HepG2 (cell line): ENCODE data around the gene TMEM132E. TPM values are rescaled to one million over a fixed set of nuclear protein-coding genes. Genes with fewer than 3 reads are reported as not detected.

ENCODE experiments used
- ATAC-seq: fragments of 200-7000 bp; cut with Tn5 transposase; 3 replicates; pipeline ENCODE4 v1.9.1; 2020; ENCODE audit warnings: mild to moderate bottlenecking, moderate library complexity
- BruUV-seq: library from RNA; stranded (reverse); fragments of 400-500 nt; replicated peaks from 2 replicates; lab custom pipeline; 2021; lab: Mats Ljungman, UMichigan
- CTCF ChIA-PET: fragments of 300-600 bp; formaldehyde crosslinking; extraction: SDS; loops from one replicate; lab custom pipeline; 2021; ENCODE audit warnings: low total read pairs, inconsistent platforms, low intra/inter-chr PET ratio; lab: Yijun Ruan, JAX
- POLR2A ChIA-PET: fragments of 350-600 bp; sonication (Branson Sonifier 250); formaldehyde crosslinking; loops from one replicate; lab custom pipeline; 2020; ENCODE audit warnings: antibody characterized with exemption, inconsistent platforms; lab: Yijun Ruan, JAX
- DNase-seq: peaks from one replicate; pipeline ENCODE4 v3.0.0-alpha.2; 2015; ENCODE audit warnings: low spot score
- FAIRE-seq: peaks from 3 replicates; lab custom pipeline; 2011; peaks lifted over from hg19 to GRCh38; lab: Jason Lieb, UNC
- H2AFZ ChIP-seq: one replicate; pipeline ENCODE4 v1.6.1; 2011; ENCODE audit warnings: low read length, inconsistent platforms
- H3K27ac ChIP-seq: fragments of 300-600 bp; 3 replicates; pipeline ENCODE4 v1.8.0; 2011; ENCODE audit warnings: mixed run types, mild to moderate bottlenecking, mixed read lengths, low read length, inconsistent platforms; ENCODE audit not compliant: insufficient read depth; ENCODE audit errors: extremely low read length
- H3K27me3 ChIP-seq, 2 experiments: fragments of 200-600 bp in 1 of 2; 2 replicates in 1 of 2; 3 replicates in 1 of 2; pipeline versions ENCODE4 v1.6.0 to v1.8.0; 2011; ENCODE audit warnings: low read length in 2 of 2, mild to moderate bottlenecking in 2 of 2, moderate library complexity in 2 of 2, inconsistent platforms in 1 of 2; ENCODE audit not compliant: insufficient read depth in 2 of 2, control insufficient read depth in 1 of 2
- H3K36me3 ChIP-seq, 2 experiments: fragments of 200-600 bp in 1 of 2; replicated peaks in 1 of 2; 2 replicates in 1 of 2; 3 replicates in 1 of 2; pipeline versions ENCODE4 v1.5.1 to v1.8.0; 2011; ENCODE audit warnings: low read length in 2 of 2, inconsistent platforms in 1 of 2; ENCODE audit not compliant: insufficient read depth in 2 of 2, control insufficient read depth in 1 of 2
- H3K4me1 ChIP-seq: 2 replicates; pipeline ENCODE4 v1.5.1; 2012; ENCODE audit warnings: low read length, inconsistent platforms; ENCODE audit not compliant: insufficient read depth
- H3K4me2 ChIP-seq: 2 replicates; pipeline ENCODE4 v1.6.0; 2011; ENCODE audit warnings: low read depth, low read length, inconsistent platforms
- H3K4me3 ChIP-seq, 3 experiments: fragments of 200-600 bp in 1 of 3; sonication (generic), shearing (Covaris generic) in 1 of 3; replicated peaks in 1 of 3; 2 replicates each; pipeline ENCODE4 v1.5.1; 2011 to 2016; ENCODE audit warnings: low read length in 3 of 3, inconsistent platforms in 2 of 3, low read depth in 2 of 3, mild to moderate bottlenecking in 2 of 3, control low read depth in 1 of 3, mixed read lengths in 1 of 3; ENCODE audit not compliant: insufficient read depth in 1 of 3
- H3K79me2 ChIP-seq: one replicate; pipeline ENCODE4 v1.6.1; 2011; ENCODE audit warnings: low read length, inconsistent platforms; ENCODE audit not compliant: insufficient read depth
- H3K9ac ChIP-seq: 2 replicates; pipeline ENCODE4 v1.6.0; 2011; ENCODE audit warnings: mild to moderate bottlenecking, low read depth, low read length, inconsistent platforms; ENCODE audit not compliant: insufficient read depth
- H3K9me3 ChIP-seq: 2 replicates; pipeline ENCODE4 v1.5.1; 2012; ENCODE audit warnings: mild to moderate bottlenecking, low read length
- H4K20me1 ChIP-seq: 2 replicates; pipeline ENCODE4 v1.6.0; 2011; ENCODE audit warnings: inconsistent platforms, mild to moderate bottlenecking, low read length, moderate library complexity; ENCODE audit not compliant: insufficient read depth
- KDM3A ChIP-seq: IDR thresholded peaks from 2 replicates; pipeline ENCODE4 v1.6.1; 2018; ENCODE audit warnings: low read depth, missing compliant biosample characterization
- KLF6 ChIP-seq: IDR thresholded peaks from 2 replicates; pipeline ENCODE4 v1.8.0; 2016; ENCODE audit warnings: missing biosample characterization, missing genetic modification reagents
- NR2F1 ChIP-seq, 2 experiments: fragments of 450-650 bp in 1 of 2; formaldehyde crosslinking in 1 of 2; IDR thresholded peaks; 2 replicates each; pipeline versions ENCODE4 v1.5.0 to v1.6.1; 2016 to 2020; ENCODE audit warnings: mild to moderate bottlenecking in 1 of 2, missing compliant biosample characterization in 1 of 2, missing genetic modification reagents in 1 of 2, moderate library complexity in 1 of 2
- RBAK ChIP-seq: sonication (generic); formaldehyde crosslinking; IDR thresholded peaks from 2 replicates; pipeline ENCODE4 v1.5.1; 2020; ENCODE audit warnings: mild to moderate bottlenecking, missing genetic modification reagents
- ZBTB1 ChIP-seq: sonication (generic); formaldehyde crosslinking; IDR thresholded peaks from 2 replicates; pipeline ENCODE4 v1.4.0; 2020; ENCODE audit warnings: missing genetic modification reagents, borderline replicate concordance
- ZBTB42 ChIP-seq: sonication (generic); formaldehyde crosslinking; IDR thresholded peaks from 2 replicates; pipeline ENCODE4 v1.5.0; 2020; ENCODE audit warnings: mild to moderate bottlenecking, missing genetic modification reagents
- ZFP36L2 ChIP-seq: sonication (generic); formaldehyde crosslinking; IDR thresholded peaks from 2 replicates; pipeline ENCODE4 v1.4.0; 2020; ENCODE audit warnings: missing genetic modification reagents
- ZNF224 ChIP-seq: sonication (generic); formaldehyde crosslinking; IDR thresholded peaks from 2 replicates; pipeline ENCODE4 v1.5.0; 2020; ENCODE audit warnings: mild to moderate bottlenecking, missing genetic modification reagents
- ZNF256 ChIP-seq: sonication (generic); formaldehyde crosslinking; conservative IDR thresholded peaks from 2 replicates; pipeline ENCODE4 v1.4.0; 2020; ENCODE audit warnings: missing genetic modification reagents
- ZNF431 ChIP-seq: sonication (generic); formaldehyde crosslinking; IDR thresholded peaks from 2 replicates; pipeline ENCODE4 v1.9.0; 2022; ENCODE audit warnings: missing genetic modification reagents, low read depth, mild to moderate bottlenecking, borderline replicate concordance
- ZNF775 ChIP-seq: sonication (generic); formaldehyde crosslinking; IDR thresholded peaks from 2 replicates; pipeline ENCODE4 v1.4.0; 2020; ENCODE audit warnings: missing genetic modification reagents, mild to moderate bottlenecking, moderate library complexity, borderline replicate concordance
- WGBS: methylation state at CpG from one replicate; pipeline ENCODE4 v1.1.6; 2017; ENCODE audit warnings: low lambda C conversion rate; 5-methylcytosine and 5-hydroxymethylcytosine counted together
- in situ Hi-C: cut with HindIII; loops from 2 replicates; pipeline ENCODE4 v1.10.0; 2017; ENCODE audit warnings: low pct_unique_long_range_greater_than_20kb; ENCODE audit not compliant: extremely low pct_ligation_motif_present
- intact Hi-C: fragments of 100-400 bp; cut with micrococcal nuclease; formaldehyde crosslinking; loops from one replicate; pipeline ENCODE4 v1.10.0; 2022; ENCODE audit not compliant: unreplicated experiment
- polyA plus RNA-seq, 8 experiments: library from polyadenylated mRNA; depleted of rRNA in 3 of 8; stranded (reverse) in 7 of 8; unstranded in 1 of 8; fragments of >200 nt; fragmentation: Illumina TruSeq in 4 of 8; extraction: Trizol in 4 of 8; gene quantifications; 2 replicates each; pipeline versions ENCODE4 v1.2.1 to v1.2.3, GENCODE V29; 2011 to 2016; ENCODE audit warnings: low read depth in 4 of 8, missing spikeins in 1 of 8, mixed read lengths in 1 of 8; ENCODE audit not compliant: insufficient read depth in 1 of 8
- total RNA-seq, 5 experiments: library from RNA; depleted of rRNA; stranded (reverse); fragments of >200 nt; fragmentation: Illumina TruSeq; extraction: Trizol; gene quantifications; 2 replicates each; pipeline ENCODE4 v1.2.3, GENCODE V29; 2016; ENCODE audit warnings: low read depth in 1 of 5
- TF ChIP-seq, protein P1 (sequence below): sonication (generic); formaldehyde crosslinking; IDR thresholded peaks from 2 replicates; pipeline ENCODE4 v1.8.0; 2022; ENCODE audit warnings: low read depth, missing genetic modification reagents
- TF ChIP-seq, protein P2 (sequence below): sonication (generic); formaldehyde crosslinking; IDR thresholded peaks from 2 replicates; pipeline ENCODE4 v1.4.0; 2020; ENCODE audit warnings: missing genetic modification reagents
- TF ChIP-seq, protein P3 (sequence below): sonication (generic); formaldehyde crosslinking; IDR thresholded peaks from 2 replicates; pipeline ENCODE4 v1.8.1; 2023; ENCODE audit warnings: mild to moderate bottlenecking, moderate library complexity, missing genetic modification reagents
- TF ChIP-seq, protein P4 (sequence below): sonication (generic); formaldehyde crosslinking; IDR thresholded peaks from 2 replicates; pipeline ENCODE4 v1.5.1; 2020; ENCODE audit warnings: missing genetic modification reagents, mild to moderate bottlenecking, borderline replicate concordance
- TF ChIP-seq, protein P5 (sequence below): sonication (generic); formaldehyde crosslinking; conservative IDR thresholded peaks from 2 replicates; pipeline ENCODE4 v1.4.0; 2020; ENCODE audit warnings: missing genetic modification reagents

TMEM132E gene
- total and polyA plus RNA-seq, 2 of the 13 experiments (the other 11 are each of a cell fraction or from before 2014, with no cell fraction given), result not detected

DNA sequence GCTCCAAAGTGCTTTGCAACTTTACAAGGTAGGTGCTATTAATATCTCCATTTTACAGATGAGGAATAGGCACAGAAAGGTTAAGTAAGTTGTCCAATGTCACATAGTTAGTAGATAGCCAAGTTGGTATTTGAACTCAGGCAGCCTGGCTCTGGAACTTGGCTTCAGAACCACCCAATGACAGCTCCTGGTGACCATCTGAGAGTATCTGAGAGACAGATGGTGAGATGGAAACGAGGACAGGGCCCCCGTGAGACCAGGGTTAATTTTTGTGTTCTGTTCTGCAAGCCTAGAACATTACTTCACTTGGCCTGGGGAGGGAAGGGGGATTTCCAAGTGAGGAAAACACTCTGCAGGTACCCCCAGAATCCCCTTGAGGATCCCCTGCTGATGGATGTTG, 9.8 kb upstream of the TMEM132E start (continued):
- TF ChIP-seq ZBTB1 (no peak), ZNF256 (no peak), KDM3A (CRISPR knock-in tag) (no peak), ZFP36L2 (no peak)
- TF ChIP-seq, all 625 proteins: peak for 0

DNA sequence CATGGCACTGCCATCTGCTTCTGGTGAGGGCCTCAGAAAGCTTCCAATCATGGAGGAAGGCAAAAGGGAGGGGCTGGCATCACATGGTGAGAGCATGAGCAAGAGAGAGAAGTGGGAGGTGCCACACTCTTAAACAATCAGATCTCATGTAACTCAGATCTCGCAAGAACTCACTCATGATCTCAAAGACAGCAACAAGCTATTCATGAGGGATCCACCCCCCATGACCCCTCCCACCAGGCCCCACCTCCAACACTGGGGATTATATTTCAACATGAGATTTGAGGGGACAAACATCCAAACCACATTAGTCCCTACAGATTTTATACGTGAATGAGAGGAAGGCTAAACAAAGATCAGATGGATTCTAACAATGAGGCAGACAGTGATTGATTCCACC, 8.9 kb upstream of the TMEM132E start:
- Histone ChIP-seq H3K9me3 (no peaks in the 10 kb centered on the region), H3K4me3 (no peak overlapping the region), H2AFZ (no peak overlapping the region), H3K4me1 (no peaks in the 10 kb centered on the region), H3K27me3 (peaks cover 0 to 5% of the 10 kb centered on the region in 2 experiments; a peak in 3 of 5 replicates), H4K20me1 (no peaks in the 10 kb centered on the region), H3K4me2 (no peak overlapping the region)
- in situ Hi-C loops, result no loop called here
- no TSS peak for BruUV-seq
- no peak for FAIRE-seq
- WGBS, result 0% methylated on average over 2 of the region's 2 CpGs
- no peak for TF ChIP-seq RBAK (CRISPR knock-in tag)
- TF ChIP-seq NR2F1 (CRISPR knock-in tag; IDR thresholded peaks at IDR 0.05), result no peak
- TF ChIP-seq ZBTB42 (CRISPR knock-in tag), result no peak
- TF ChIP-seq, protein P1, sequence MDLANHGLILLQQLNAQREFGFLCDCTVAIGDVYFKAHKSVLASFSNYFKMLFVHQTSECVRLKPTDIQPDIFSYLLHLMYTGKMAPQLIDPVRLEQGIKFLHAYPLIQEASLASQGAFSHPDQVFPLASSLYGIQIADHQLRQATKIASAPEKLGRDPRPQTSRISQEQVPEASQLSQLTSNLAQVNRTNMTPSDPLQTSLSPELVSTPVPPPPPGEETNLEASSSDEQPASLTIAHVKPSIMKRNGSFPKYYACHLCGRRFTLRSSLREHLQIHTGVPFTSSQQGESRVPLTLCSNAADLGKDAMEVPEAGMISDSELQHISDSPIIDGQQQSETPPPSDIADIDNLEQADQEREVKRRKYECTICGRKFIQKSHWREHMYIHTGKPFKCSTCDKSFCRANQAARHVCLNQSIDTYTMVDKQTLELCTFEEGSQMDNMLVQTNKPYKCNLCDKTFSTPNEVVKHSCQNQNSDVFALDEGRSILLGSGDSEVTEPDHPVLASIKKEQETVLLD, result no peak
- TF ChIP-seq KLF6 (CRISPR knock-in tag), result no peak
- TF ChIP-seq, protein P2, sequence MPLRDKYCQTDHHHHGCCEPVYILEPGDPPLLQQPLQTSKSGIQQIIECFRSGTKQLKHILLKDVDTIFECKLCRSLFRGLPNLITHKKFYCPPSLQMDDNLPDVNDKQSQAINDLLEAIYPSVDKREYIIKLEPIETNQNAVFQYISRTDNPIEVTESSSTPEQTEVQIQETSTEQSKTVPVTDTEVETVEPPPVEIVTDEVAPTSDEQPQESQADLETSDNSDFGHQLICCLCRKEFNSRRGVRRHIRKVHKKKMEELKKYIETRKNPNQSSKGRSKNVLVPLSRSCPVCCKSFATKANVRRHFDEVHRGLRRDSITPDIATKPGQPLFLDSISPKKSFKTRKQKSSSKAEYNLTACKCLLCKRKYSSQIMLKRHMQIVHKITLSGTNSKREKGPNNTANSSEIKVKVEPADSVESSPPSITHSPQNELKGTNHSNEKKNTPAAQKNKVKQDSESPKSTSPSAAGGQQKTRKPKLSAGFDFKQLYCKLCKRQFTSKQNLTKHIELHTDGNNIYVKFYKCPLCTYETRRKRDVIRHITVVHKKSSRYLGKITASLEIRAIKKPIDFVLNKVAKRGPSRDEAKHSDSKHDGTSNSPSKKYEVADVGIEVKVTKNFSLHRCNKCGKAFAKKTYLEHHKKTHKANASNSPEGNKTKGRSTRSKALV (CRISPR knock-in tag), result no peak
- TF ChIP-seq, protein P3, sequence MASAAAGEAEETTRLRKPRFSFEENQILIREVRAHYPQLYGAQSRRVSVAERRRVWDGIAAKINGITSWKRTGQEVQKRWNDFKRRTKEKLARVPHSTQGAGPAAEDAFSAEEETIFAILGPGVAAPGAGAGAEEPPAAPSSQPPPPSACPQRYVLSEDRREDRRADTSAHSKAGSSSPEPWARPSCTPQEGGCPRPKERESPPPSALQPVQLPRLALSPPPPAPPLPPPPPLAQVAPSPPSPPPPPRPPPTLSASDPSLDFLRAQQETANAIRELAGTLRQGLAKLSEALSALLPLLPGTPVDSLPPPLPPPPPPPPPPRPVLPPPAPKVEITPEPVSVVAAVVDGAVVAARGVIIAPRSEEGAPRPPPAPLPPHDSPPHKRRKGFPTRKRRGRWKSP (CRISPR knock-in tag), result no peak
- TF ChIP-seq ZNF431 (CRISPR knock-in tag), result no peak
- TF ChIP-seq, protein P4, sequence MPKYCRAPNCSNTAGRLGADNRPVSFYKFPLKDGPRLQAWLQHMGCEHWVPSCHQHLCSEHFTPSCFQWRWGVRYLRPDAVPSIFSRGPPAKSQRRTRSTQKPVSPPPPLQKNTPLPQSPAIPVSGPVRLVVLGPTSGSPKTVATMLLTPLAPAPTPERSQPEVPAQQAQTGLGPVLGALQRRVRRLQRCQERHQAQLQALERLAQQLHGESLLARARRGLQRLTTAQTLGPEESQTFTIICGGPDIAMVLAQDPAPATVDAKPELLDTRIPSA (CRISPR knock-in tag), result no peak
- TF ChIP-seq ZNF224, result no peak
- TF ChIP-seq, protein P5, sequence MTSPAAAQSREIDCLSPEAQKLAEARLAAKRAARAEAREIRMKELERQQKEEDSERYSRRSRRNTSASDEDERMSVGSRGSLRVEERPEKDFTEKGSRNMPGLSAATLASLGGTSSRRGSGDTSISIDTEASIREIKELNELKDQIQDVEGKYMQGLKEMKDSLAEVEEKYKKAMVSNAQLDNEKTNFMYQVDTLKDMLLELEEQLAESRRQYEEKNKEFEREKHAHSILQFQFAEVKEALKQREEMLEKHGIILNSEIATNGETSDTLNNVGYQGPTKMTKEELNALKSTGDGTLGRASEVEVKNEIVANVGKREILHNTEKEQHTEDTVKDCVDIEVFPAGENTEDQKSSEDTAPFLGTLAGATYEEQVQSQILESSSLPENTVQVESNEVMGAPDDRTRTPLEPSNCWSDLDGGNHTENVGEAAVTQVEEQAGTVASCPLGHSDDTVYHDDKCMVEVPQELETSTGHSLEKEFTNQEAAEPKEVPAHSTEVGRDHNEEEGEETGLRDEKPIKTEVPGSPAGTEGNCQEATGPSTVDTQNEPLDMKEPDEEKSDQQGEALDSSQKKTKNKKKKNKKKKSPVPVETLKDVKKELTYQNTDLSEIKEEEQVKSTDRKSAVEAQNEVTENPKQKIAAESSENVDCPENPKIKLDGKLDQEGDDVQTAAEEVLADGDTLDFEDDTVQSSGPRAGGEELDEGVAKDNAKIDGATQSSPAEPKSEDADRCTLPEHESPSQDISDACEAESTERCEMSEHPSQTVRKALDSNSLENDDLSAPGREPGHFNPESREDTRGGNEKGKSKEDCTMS (CRISPR knock-in tag), result no peak
- no peak for TF ChIP-seq ZNF775
- TF ChIP-seq, all 625 proteins: peak for 0
- ATAC-seq, result no peak
- DNase-seq, result no peak
- ChIA-PET POLR2A (no interaction called here), CTCF (no interaction called here)
- Histone ChIP-seq H3K79me2 (no peaks in the 10 kb centered on the region), H3K27ac (no peak overlapping the region), H3K36me3 (no peaks in the 10 kb centered on the region), H3K9ac (no peak overlapping the region)
- intact Hi-C loops, result no loop called here
